Activated gamma-delta T cell (primary cell): Measurements from ENCODE around the gene SLC23A1.

ENCODE experiments used
- DNase-seq: peaks from one replicate; lab custom pipeline; 2025; lab: John Stamatoyannopoulos, UW

The SLC23A1 gene

GRCh38 chr5:139407517-139407916, 24.4 kb upstream of the SLC23A1 start:
- no peak for DNase-seq

GRCh38 chr5:139406963-139407362, 23.9 kb upstream of the SLC23A1 start:
- no peak for DNase-seq

- no peak for DNase-seq
Observed at GRCh38 chr5:139404484-139404840, 21.4 kb upstream of the SLC23A1 start.

- peak; percentile 93 for DNase-seq
Observed at GRCh38 chr5:139403787-139404483, 20.8 kb upstream of the SLC23A1 start, which contains the start of gene SPATA24. SPATA24 (minus strand) TSS chr5:139404089; CDS start chr5:139404060, 29 bp downstream.

- no peak for DNase-seq
Observed at GRCh38 chr5:139403418-139403786, 20.3 kb upstream of the SLC23A1 start.

- no peak for DNase-seq
Observed at GRCh38 chr5:139402561-139403158, 19.6 kb upstream of the SLC23A1 start.

- DNase-seq, result no peak
Observed at GRCh38 chr5:139401546-139401945, 18.4 kb upstream of the SLC23A1 start.

- DNase-seq, result no peak
Observed at GRCh38 chr5:139399501-139400121, 16.5 kb upstream of the SLC23A1 start.

GRCh38 chr5:139397921-139398320, 14.8 kb upstream of the SLC23A1 start:
- no peak for DNase-seq

- DNase-seq, result no peak
Observed at GRCh38 chr5:139396691-139397090, 13.6 kb upstream of the SLC23A1 start.

GRCh38 chr5:139395844-139396640, 12.9 kb upstream of the SLC23A1 start:
- DNase-seq, result no peak

GRCh38 chr5:139394654-139395566, 11.8 kb upstream of the SLC23A1 start, which contains the start of gene PROB1:
PROB1 (minus strand) TSS chr5:139395104; CDS start chr5:139395081, 23 bp downstream.
- DNase-seq, result no peak

- DNase-seq, result peak; percentile 46
Observed at GRCh38 chr5:139394123-139394653, 11.1 kb upstream of the SLC23A1 start.

GRCh38 chr5:139393497-139394122, 10.5 kb upstream of the SLC23A1 start:
- DNase-seq, result no peak

- peak; percentile 63 for DNase-seq
Observed at GRCh38 chr5:139392678-139393496, 9.8 kb upstream of the SLC23A1 start.

GRCh38 chr5:139392324-139392677, 9.2 kb upstream of the SLC23A1 start:
- no peak for DNase-seq

- no peak for DNase-seq
Observed at GRCh38 chr5:139391570-139392323, 8.7 kb upstream of the SLC23A1 start.

- no peak for DNase-seq
Observed at GRCh38 chr5:139390639-139391569, 7.8 kb upstream of the SLC23A1 start.
